Keratinocyte (primary cell): ENCODE measurements around the gene CCDC149. TPM values are rescaled to one million over a fixed set of nuclear protein-coding genes. Genes with fewer than 3 reads are reported as not detected.

Experiments
- DNase-seq: peaks from one replicate; pipeline ENCODE4 v3.0.0-alpha.2; 2011; ENCODE audit warnings: low read depth, missing footprints, low spot score
- FAIRE-seq: peaks from 2 replicates; lab custom pipeline; 2011; peaks lifted over from hg19 to GRCh38; lab: Jason Lieb, UNC
- H2AFZ ChIP-seq: 2 replicates; pipeline ENCODE4 v1.6.0; 2012; ENCODE audit warnings: low read length, control low read depth, inconsistent platforms; ENCODE audit not compliant: control insufficient read depth
- H3K27ac ChIP-seq: 2 replicates; pipeline ENCODE4 v1.5.1; 2011; ENCODE audit warnings: low read length; ENCODE audit not compliant: control insufficient read depth, insufficient read depth
- H3K27me3 ChIP-seq: 3 replicates; pipeline ENCODE4 v1.6.0; 2011; ENCODE audit warnings: low read length; ENCODE audit not compliant: control insufficient read depth, insufficient read depth; ENCODE audit errors: extremely low read depth
- H3K36me3 ChIP-seq, 2 experiments: 2 replicates in 1 of 2; 3 replicates in 1 of 2; pipeline ENCODE4 v1.5.1; 2011; ENCODE audit warnings: low read length in 2 of 2, mild to moderate bottlenecking in 1 of 2; ENCODE audit not compliant: control insufficient read depth in 2 of 2, insufficient read depth in 2 of 2; ENCODE audit errors: extremely low read depth in 1 of 2
- H3K4me1 ChIP-seq: 3 replicates; pipeline ENCODE4 v1.5.1; 2011; ENCODE audit warnings: low read length; ENCODE audit not compliant: control insufficient read depth, insufficient read depth; ENCODE audit errors: extremely low read depth
- H3K4me2 ChIP-seq: 3 replicates; pipeline ENCODE4 v1.6.0; 2011; ENCODE audit warnings: low read depth, low read length; ENCODE audit not compliant: control insufficient read depth, insufficient read depth; ENCODE audit errors: extremely low read depth
- H3K4me3 ChIP-seq, 3 experiments: fragments of 200-600 bp in 1 of 3; sonication (generic) in 1 of 3; 2 replicates in 2 of 3; 3 replicates in 1 of 3; pipeline ENCODE4 v1.5.1; 2011 to 2016; ENCODE audit warnings: low read length in 3 of 3, mild to moderate bottlenecking in 3 of 3, control low read depth in 2 of 3, inconsistent platforms in 1 of 3, low read depth in 1 of 3, mixed read lengths in 1 of 3, mixed run types in 1 of 3, moderate library complexity in 1 of 3; ENCODE audit not compliant: control insufficient read depth in 2 of 3, insufficient read depth in 2 of 3; ENCODE audit errors: extremely low read depth in 1 of 3
- H3K79me2 ChIP-seq: 2 replicates; pipeline ENCODE4 v1.6.0; 2012; ENCODE audit warnings: low read length; ENCODE audit not compliant: control insufficient read depth, insufficient read depth
- H3K9ac ChIP-seq: 3 replicates; pipeline ENCODE4 v1.6.0; 2011; ENCODE audit warnings: low read length; ENCODE audit not compliant: control insufficient read depth, insufficient read depth; ENCODE audit errors: extremely low read depth
- H3K9me1 ChIP-seq: 3 replicates; pipeline ENCODE4 v1.6.0; 2011; ENCODE audit warnings: low read length; ENCODE audit not compliant: control insufficient read depth, insufficient read depth; ENCODE audit errors: extremely low read depth
- H3K9me3 ChIP-seq: 2 replicates; pipeline ENCODE4 v1.5.1; 2012; ENCODE audit warnings: low read depth, low read length; ENCODE audit not compliant: control insufficient read depth
- H4K20me1 ChIP-seq: 3 replicates; pipeline ENCODE4 v1.6.0; 2011; ENCODE audit warnings: low read length; ENCODE audit not compliant: control insufficient read depth, insufficient read depth; ENCODE audit errors: extremely low read depth
- EZH2 ChIP-seq: IDR thresholded peaks from one replicate; pipeline ENCODE4 v1.6.1; 2012; ENCODE audit warnings: inconsistent platforms, mild to moderate bottlenecking, low read length, moderate library complexity
- dilution Hi-C: fragments of 300-500 bp; cut with MboI; formaldehyde crosslinking; loops from one replicate; pipeline ENCODE4 v1.7.0; 2020; ENCODE audit warnings: low sequenced_read_pairs; ENCODE audit not compliant: extremely low pct_ligation_motif_present
- polyA plus RNA-seq, 5 experiments: library from polyadenylated mRNA; depleted of rRNA in 3 of 5; stranded (reverse) in 3 of 5; stranded (forward) in 1 of 5; unstranded in 1 of 5; fragments of >200 nt; gene quantifications; 1 replicate in 1 of 5; 2 replicates in 3 of 5; 3 replicates in 1 of 5; pipeline versions ENCODE4 v1.2.1 to v1.2.3, GENCODE V29; 2011 to 2012; ENCODE audit warnings: missing spikeins in 2 of 5, low read depth in 1 of 5, low replicate concordance in 1 of 5
- TF ChIP-seq, protein P1 (sequence below), 3 experiments: IDR thresholded peaks in 1 of 3; conservative IDR thresholded peaks in 1 of 3; optimal IDR thresholded peaks in 1 of 3; 2 replicates in 2 of 3; 3 replicates in 1 of 3; pipeline versions ENCODE3 to v1.5.1; 2011; ENCODE audit warnings: low read length in 3 of 3, mild to moderate bottlenecking in 3 of 3, moderate library complexity in 2 of 3, control low read depth in 1 of 3, inconsistent platforms in 1 of 3; ENCODE audit not compliant: insufficient read depth in 2 of 3; ENCODE audit errors: extremely low read depth in 1 of 3

CCDC149 gene
- polyA plus RNA-seq, 1 donor (not counting 4 experiments of a cell fraction or from before 2014, with no cell fraction given), result 2.1 TPM

DNA sequence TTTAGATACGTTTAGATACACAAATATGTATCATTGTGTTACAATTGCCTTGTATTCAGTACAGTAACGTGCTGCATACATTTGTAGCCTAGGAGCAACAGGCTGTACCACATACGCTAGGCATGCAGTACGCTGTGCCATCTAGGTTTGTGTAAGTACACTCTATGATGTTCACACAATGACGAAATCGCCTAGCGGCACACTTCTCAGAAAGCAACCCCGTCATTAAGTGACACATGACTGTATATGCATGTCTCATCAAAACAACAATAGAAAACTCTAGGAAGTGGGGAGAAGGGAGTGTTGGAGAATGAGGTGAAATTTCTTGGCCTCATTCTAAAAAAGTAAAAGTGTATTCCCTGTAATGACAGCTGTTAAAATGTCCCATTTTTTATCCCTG, 32.7 kb downstream of the CCDC149 start:
- H3K4me1 ChIP-seq, result no peaks in the 10 kb centered on the region
- TF ChIP-seq, protein P1, sequence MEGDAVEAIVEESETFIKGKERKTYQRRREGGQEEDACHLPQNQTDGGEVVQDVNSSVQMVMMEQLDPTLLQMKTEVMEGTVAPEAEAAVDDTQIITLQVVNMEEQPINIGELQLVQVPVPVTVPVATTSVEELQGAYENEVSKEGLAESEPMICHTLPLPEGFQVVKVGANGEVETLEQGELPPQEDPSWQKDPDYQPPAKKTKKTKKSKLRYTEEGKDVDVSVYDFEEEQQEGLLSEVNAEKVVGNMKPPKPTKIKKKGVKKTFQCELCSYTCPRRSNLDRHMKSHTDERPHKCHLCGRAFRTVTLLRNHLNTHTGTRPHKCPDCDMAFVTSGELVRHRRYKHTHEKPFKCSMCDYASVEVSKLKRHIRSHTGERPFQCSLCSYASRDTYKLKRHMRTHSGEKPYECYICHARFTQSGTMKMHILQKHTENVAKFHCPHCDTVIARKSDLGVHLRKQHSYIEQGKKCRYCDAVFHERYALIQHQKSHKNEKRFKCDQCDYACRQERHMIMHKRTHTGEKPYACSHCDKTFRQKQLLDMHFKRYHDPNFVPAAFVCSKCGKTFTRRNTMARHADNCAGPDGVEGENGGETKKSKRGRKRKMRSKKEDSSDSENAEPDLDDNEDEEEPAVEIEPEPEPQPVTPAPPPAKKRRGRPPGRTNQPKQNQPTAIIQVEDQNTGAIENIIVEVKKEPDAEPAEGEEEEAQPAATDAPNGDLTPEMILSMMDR (optimal IDR thresholded peaks at IDR 0.05 in 1 of 3, IDR thresholded peaks at IDR 0.05 in 1 of 3, conservative IDR thresholded peaks at IDR 0.05 in 1 of 3; ENCODE audit: extremely low read depth in 1 of 3, insufficient read depth in 2 of 3, low read length in 3 of 3), result no peak
- dilution Hi-C loops, result no loop called here
- H2AFZ ChIP-seq, result no peak overlapping the region
- no peak for DNase-seq
- no peaks in the 10 kb centered on the region for H4K20me1 ChIP-seq
- no peak for FAIRE-seq
- H3K27me3 ChIP-seq, result no peaks in the 10 kb centered on the region
- no peaks in the 10 kb centered on the region for H3K36me3 ChIP-seq
- no peak overlapping the region for H3K4me3 ChIP-seq
- no peak overlapping the region for H3K27ac ChIP-seq
- no peak overlapping the region for H3K9ac ChIP-seq
- H3K9me3 ChIP-seq, result no peaks in the 10 kb centered on the region
- H3K4me2 ChIP-seq, result no peak overlapping the region
- H3K9me1 ChIP-seq, result no peaks in the 10 kb centered on the region
- no peaks in the 10 kb centered on the region for H3K79me2 ChIP-seq

DNA sequence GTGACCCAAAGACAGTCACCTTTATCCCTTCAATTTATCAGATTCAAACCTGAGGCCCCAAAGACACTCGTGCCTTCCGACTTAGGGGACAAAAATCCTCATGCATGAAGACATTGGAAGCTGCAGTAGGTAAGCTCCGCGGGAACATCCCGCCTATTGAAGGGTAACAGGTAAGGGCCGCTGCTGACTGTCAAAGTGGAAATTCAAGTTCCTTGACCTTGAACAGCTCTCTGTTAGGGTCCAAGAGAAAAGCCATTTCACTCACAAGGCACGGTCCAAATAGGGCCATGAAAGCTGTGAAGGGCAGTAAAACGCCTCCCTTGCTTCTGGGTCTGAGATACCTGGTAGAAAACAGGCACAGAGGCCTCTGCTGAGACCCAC, 34.2 kb downstream of the CCDC149 start:
- no peak overlapping the region for H2AFZ ChIP-seq
- no peaks in the 10 kb centered on the region for H3K79me2 ChIP-seq
- no peaks in the 10 kb centered on the region for H3K4me1 ChIP-seq
- no peaks in the 10 kb centered on the region for H3K9me1 ChIP-seq
- DNase-seq (no peak), FAIRE-seq (no peak)
- no peak overlapping the region for H3K27ac ChIP-seq
- no peaks in the 10 kb centered on the region for H3K36me3 ChIP-seq
- H3K4me3 ChIP-seq, result no peak overlapping the region
- dilution Hi-C loops, result no loop called here
- H3K27me3 ChIP-seq, result no peaks in the 10 kb centered on the region
- H3K4me2 ChIP-seq, result no peak overlapping the region
- no peak overlapping the region for H3K9ac ChIP-seq
- TF ChIP-seq, protein P1 (optimal IDR thresholded peaks at IDR 0.05 in 1 of 3, IDR thresholded peaks at IDR 0.05 in 1 of 3, conservative IDR thresholded peaks at IDR 0.05 in 1 of 3; ENCODE audit: extremely low read depth in 1 of 3, insufficient read depth in 2 of 3, low read length in 3 of 3), result no peak
- no peak for TF ChIP-seq EZH2
- no peaks in the 10 kb centered on the region for H3K9me3 ChIP-seq
- no peaks in the 10 kb centered on the region for H4K20me1 ChIP-seq
